Cardiac fibroblast (primary cell): ENCODE data around the gene CLEC16A.

Source experiments
- DNase-seq, 2 donors: peaks; one replicate each; pipeline versions ENCODE4 v3.0.0 to v3.0.0-alpha.2; 2010; ENCODE audit warnings: low read depth in 2 of 2
- H3K4me3 ChIP-seq, 2 donors: replicated peaks in 1 of 2; 1 replicate in 1 of 2; 2 replicates in 1 of 2; pipeline ENCODE4 v1.5.1; 2011; ENCODE audit warnings: low read depth in 2 of 2, low read length in 2 of 2, mild to moderate bottlenecking in 2 of 2, moderate library complexity in 1 of 2
- CTCF ChIP-seq: IDR thresholded peaks from one replicate; pipeline ENCODE4 v1.5.1; 2011; ENCODE audit warnings: low read depth, mild to moderate bottlenecking, low read length, inconsistent platforms

The CLEC16A gene

GRCh38 chr16:11050944-11051343 is 106.6 kb downstream of the CLEC16A start:
- DNase-seq: no peak

GRCh38 chr16:11051430-11051829 is 107.1 kb downstream of the CLEC16A start:
- no peak for DNase-seq
- no peak for TF ChIP-seq CTCF
- no peak overlapping the region for H3K4me3 ChIP-seq

More at GRCh38 chr16:11050944-11051343, 106.6 kb downstream of the CLEC16A start:
- no peak overlapping the region for H3K4me3 ChIP-seq
- no peak for TF ChIP-seq CTCF

- DNase-seq: no peak
- no peak overlapping the region for H3K4me3 ChIP-seq
- TF ChIP-seq CTCF: no peak
These were observed 107.8 kb downstream of the CLEC16A start for GRCh38 chr16:11051879-11052808.

- TF ChIP-seq CTCF: no peak
- no peak for DNase-seq
- H3K4me3 ChIP-seq: no peak overlapping the region
These were observed 109.6 kb downstream of the CLEC16A start for GRCh38 chr16:11053916-11054460.

- TF ChIP-seq CTCF: no peak
- DNase-seq: peak; percentile 21 to 51
- H3K4me3 ChIP-seq: no peak overlapping the region
These were observed 112.0 kb downstream of the CLEC16A start for GRCh38 chr16:11056090-11056992.

GRCh38 chr16:11056993-11057649 is 112.8 kb downstream of the CLEC16A start:
- no peak for DNase-seq
- TF ChIP-seq CTCF: no peak
- no peak overlapping the region for H3K4me3 ChIP-seq
